ENCODE results near the gene NR1H2.
"Not testable (repeated sequence)": the region's sequence is repeated elsewhere in the genome, so short reads cannot be mapped to it uniquely, and the experiment has no call there.

NR1H2 gene

GRCh38 chr19:50376166-50377050, at the start of gene NR1H2:
NR1H2 (plus strand) TSS chr19:50376457; CDS start chr19:50377606, 1,149 bp downstream.
- DNase-seq, result peak; percentile 97

GRCh38 chr19:50327013-50327412, 49.2 kb upstream of the NR1H2 start:
- DNase-seq, result no peak

GRCh38 chr19:50327461-50328223, 48.6 kb upstream of the NR1H2 start:
- DNase-seq, result no peak

GRCh38 chr19:50328224-50328872, 47.9 kb upstream of the NR1H2 start:
- DNase-seq, result no peak

GRCh38 chr19:50328873-50329145, 47.4 kb upstream of the NR1H2 start:
- DNase-seq, result no peak

- peak; percentile 93 for DNase-seq
Observed at GRCh38 chr19:50329146-50329925, 46.9 kb upstream of the NR1H2 start, which contains the start of gene KCNC3. KCNC3 (minus strand) TSS chr19:50329377; CDS start chr19:50329082, 295 bp downstream.

GRCh38 chr19:50329926-50330294, 46.3 kb upstream of the NR1H2 start:
- not testable (repeated sequence) for DNase-seq

- peak; percentile 88 for DNase-seq
Observed at GRCh38 chr19:50330365-50331078, 45.7 kb upstream of the NR1H2 start.

GRCh38 chr19:50331221-50331993, 44.9 kb upstream of the NR1H2 start:
- DNase-seq, result no peak

GRCh38 chr19:50331994-50332243, 44.3 kb upstream of the NR1H2 start:
- DNase-seq, result no peak

GRCh38 chr19:50332244-50333038, 43.8 kb upstream of the NR1H2 start:
- DNase-seq, result no peak

- DNase-seq, result peak; percentile 93
Observed at GRCh38 chr19:50333235-50333736, 43.0 kb upstream of the NR1H2 start.

- peak; percentile 85 for DNase-seq
Observed at GRCh38 chr19:50333737-50334617, 42.3 kb upstream of the NR1H2 start.

- no peak for DNase-seq
Observed at GRCh38 chr19:50334741-50335421, 41.4 kb upstream of the NR1H2 start.

- DNase-seq, result not testable (repeated sequence)
Observed at GRCh38 chr19:50337031-50337430, 39.2 kb upstream of the NR1H2 start.

GRCh38 chr19:50340331-50340730, 35.9 kb upstream of the NR1H2 start:
- DNase-seq, result no peak

GRCh38 chr19:50341091-50341564, 35.1 kb upstream of the NR1H2 start:
- no peak for DNase-seq

- DNase-seq, result no peak
Observed at GRCh38 chr19:50344661-50345318, 31.5 kb upstream of the NR1H2 start.

Data from CD4-positive, alpha-beta T cell treated with Interleukin-10 for 1 hour (primary cell).